Activated CD4-positive, alpha-beta T cell treated with anti-CD3 and anti-CD28 coated beads, Interleukin-2, amount 50 U/mL, for 1 hour (primary cell): ENCODE data around the gene SDHB.
"Not testable (repeated sequence)": the region's sequence is repeated elsewhere in the genome, so short reads cannot be mapped to it uniquely, and the experiment has no call there.

ENCODE experiments used
- DNase-seq: peaks from one replicate; pipeline ENCODE4 v3.0.0-alpha.2; 2020

Gene SDHB

DNA sequence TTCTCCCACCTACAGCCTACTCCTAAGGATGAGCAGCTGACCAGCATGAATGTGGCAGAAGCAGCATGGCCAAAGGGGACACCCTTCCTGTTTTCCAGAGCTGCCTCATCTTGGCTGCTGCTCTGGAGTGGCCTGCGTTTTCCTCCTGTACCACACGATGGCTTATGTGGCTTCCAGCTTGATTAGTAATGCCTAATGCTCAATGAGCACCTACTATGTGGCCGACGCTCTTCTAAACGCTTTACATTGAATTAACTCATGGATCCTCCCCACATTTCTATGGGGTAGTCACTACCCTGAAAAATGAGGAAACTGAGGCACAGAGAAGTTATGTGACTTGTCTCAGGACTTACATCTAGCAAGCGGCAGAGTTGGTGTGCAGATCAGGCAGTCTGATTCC lies 18.0 kb upstream of the SDHB start:
- no peak for DNase-seq

DNA sequence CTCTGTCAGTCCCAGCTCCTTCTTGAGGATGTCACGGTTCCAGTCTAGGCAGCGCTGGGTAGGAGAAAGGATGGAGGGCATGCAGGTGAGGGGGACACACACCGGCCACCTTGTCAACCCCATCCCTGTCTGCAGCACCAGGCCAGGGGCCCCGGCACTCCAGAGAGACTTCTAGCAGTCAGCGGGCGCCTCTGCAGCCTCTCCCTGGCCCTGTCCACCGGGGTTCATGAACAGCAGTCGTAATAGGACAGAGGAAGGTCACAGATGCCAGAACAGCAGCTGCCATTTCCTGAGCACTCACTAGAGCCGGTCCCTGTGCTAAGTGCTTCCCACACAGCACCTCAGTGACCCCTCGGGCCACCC lies 16.3 kb upstream of the SDHB start:
- no peak for DNase-seq

DNA sequence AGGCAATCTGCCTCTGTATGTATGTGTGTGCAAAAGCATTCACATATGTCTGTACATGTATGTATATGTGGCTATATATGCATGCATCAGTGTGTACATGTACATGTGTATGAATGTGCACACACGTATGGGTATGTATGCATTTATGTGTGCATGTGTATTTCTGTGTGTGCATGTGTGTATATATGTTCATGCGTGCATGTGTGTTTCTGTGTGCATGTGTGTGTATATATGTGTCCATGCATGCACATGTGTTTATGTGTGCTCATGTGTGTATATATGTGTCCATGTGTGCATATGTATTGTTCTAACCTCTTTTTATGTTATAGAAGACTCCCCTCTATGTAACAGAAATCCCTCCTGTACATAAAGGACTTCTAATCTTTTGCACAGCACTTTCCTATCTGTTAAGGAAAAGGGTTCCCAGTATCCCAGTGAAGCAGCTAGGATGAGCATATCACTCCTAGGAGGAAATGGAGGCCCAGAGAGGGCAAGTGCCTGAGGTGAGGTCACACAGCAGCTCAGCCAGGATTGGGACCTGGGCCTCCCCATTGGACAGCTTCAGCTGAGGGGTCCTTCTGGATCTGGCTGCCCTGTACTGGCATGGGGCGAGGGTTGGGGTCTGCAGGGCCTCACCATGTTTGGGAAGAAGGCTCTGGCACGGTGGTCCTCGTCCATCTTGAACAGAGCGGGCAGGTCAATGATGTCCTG lies 15.8 kb upstream of the SDHB start:
- DNase-seq = no peak

DNA sequence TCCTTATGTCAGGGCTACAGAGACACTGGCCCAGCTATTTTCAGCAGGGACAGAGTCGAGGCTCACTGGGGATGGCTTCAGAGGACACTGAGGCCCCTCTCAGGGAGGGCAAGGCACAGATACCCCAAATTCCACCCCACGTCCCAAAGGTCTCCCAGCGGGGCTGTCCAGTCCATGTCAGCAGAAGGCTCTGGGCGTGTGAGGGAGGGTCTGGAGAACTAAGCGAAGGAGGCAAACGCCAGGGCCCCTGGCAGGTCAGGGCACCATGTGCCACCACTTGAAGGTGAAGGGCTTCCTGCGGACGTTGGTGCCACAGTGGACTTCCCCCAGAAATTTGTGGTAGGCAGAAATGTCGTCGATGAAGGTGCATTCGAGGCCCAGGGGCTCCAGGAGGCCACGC lies 15.0 kb upstream of the SDHB start:
- DNase-seq = no peak

DNA sequence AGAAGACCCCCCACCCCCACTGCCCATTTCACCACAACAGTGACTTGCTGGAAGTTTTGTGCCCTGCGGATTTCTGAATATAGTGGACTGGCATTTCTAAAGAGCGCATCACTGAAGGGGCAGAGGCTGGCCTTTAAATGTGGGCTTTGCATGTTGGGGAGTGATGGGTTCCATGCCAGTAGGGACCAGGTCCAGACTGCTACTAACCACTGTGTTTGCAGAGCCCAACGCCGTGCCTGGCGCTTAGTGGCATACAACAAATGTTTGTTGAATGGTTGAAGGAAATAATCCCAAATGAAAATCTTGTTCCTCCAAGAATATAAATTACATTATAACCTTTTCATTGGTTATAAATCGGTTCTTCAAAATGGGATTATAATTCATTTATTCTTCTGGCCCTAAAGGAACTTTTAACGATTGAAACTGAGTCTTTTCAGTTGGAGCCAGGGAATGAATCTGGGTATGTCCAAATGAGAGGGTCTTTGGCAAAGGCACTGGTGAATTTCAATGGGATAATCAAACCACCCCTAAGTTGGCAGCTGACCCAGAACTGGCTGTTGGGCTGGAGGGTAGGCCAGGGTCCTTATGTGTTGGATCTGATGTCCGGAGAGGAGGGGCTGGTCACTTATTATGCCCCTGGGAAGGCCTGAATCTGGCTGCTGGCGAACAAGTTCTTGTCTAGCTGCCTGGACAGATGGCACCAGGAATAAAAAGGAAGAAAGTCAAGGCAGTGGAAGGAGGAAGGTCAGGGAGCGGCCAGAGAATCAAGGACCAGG lies 13.8 kb upstream of the SDHB start:
- no peak for DNase-seq

DNA sequence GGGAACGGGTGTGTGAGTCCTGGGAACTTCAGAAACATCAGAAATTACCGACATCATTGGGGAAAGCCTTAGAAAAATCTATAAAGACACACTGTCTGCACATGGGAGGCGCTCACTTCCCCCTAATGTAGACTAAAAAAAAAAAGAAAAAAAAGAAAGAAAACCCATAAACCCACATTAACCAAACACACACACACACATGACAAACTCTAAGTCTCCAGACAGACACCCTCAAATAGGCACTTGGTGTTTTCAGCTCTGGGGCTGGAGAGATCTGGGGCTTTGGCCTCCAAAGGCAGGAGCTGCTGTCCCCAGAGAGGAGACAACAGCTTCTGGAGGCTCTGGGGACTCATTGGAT lies 13.2 kb upstream of the SDHB start:
- DNase-seq = no peak

DNA sequence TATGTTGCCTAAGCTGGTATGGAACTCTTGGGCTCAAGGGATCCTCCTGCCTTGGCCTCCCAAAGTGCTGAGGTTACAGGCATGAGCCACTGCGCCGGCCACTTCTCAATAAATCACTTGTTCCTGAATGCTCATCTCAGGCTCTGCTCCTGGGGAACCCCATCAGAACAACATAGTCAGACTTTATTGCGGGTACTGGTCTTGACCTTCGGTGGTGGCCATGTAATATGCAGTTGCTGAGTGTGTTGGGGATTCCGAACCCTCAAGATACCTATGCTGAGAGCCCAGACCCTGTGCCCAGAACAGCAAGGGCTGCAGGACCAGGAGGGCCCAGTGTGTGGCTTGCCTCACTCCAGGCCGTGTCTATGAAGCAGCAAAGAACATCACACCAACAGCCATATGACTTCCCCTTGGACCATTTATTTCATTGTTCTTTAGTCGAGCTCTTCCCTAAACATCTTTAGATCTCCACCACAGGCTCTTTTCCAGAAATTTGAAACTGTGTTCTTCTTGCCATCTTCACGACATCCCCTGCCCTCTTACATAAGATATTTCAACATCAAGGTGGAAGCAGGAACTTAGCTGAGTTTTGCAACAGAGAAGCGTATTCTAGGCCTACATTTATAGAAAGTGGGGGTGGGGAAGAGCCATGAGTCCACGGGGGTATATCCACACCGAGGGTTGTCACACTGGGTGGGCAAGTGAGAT lies 12.7 kb upstream of the SDHB start:
- no peak for DNase-seq

DNA sequence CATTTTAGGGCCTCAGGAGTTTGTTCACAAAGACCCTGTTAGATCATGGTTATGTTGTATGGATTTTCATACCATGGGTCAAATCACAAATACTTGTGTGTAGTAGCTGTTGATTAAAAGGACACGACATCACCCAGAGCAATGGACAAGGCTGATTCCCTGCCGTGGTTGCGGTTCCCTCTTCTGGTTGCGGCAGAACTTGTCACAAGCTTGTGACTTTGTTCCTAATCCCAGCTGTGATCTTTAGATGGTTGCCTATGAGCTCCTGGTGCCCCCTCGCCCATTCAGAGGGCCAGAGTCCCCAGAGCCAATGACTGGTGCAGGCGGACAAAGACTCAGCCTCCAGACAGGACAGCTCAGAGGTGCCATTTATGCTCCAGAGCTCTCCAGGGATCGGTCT lies 11.8 kb upstream of the SDHB start:
- DNase-seq = no peak

DNA sequence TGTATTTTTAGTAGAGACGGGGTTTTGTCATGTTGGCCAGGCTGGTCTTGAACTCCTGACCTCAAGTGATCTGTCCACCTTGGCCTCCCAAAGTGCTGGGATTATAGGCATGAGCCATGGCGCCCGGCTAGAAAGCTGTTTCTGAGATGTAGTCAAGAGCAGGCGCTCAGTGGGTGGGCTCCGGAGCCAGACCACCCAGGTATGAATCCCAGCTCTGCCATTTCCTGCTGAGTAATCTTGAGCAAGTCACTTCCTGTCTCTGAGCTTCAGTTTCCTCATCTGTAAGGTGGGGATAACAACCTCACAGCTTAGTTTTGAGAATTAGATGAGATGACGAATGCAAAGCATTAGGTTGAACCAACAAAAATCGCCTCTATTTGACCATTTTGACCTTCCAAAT lies 8.9 kb upstream of the SDHB start:
- DNase-seq = not testable (repeated sequence)

DNA sequence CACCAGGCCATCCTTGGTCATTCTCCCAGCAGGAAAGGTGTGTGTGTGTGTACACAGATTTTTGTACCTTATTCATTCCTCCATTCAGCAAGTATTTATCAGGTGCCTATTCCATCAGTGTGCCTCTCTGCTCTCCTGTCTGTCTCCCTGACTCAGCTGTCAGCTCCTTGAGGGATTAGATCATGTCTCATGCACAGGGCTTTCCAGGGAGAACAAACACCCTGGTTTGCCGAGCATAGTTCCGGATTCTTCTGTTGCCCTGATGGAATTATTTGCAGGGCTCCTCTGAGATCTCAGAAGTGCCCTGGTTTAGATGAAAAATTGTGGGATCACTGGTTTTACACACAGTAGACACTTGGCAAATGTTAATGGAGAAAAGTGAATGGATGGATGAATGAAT lies 8.1 kb upstream of the SDHB start:
- DNase-seq = no peak

DNA sequence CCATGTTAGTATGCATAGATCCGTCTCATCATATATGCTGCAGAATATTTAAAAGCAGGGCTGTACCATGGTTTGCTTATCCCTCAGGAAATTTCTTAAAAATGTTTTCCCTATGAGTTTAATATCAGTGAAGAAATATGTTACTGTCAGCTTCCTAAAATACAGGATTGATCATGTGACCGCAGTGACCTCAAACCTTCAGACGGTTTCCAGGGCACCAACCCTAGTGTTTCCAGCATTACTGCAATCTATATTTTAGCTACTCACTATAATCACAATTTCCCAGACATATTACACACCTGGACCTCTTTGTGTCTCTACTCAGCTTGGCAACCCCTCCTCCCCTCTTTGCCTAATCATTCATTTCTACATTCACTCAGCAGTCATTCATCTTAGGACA lies 7.7 kb upstream of the SDHB start:
- DNase-seq = no peak

DNA sequence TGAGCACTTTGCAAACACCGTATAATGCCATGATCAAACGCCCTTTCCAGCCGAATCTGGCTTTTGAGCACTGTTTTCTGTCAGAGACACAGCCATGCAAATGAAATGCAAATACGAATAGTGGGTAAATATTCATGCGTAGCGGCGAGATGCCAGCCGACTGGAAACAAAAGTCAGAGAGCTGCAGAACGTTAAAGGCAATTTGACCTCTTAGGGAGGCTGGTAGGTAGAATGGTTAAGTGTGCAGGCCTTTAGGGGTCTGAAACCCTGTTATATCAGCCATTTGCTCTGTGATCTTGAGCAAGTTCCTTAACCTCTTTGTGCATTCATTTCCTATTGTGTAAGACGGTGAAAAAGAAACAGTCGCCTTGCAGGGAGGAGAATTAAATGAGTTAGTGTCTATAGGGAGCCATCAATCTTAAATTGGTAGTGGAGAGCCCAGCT lies 6.5 kb upstream of the SDHB start:
- no peak for DNase-seq

DNA sequence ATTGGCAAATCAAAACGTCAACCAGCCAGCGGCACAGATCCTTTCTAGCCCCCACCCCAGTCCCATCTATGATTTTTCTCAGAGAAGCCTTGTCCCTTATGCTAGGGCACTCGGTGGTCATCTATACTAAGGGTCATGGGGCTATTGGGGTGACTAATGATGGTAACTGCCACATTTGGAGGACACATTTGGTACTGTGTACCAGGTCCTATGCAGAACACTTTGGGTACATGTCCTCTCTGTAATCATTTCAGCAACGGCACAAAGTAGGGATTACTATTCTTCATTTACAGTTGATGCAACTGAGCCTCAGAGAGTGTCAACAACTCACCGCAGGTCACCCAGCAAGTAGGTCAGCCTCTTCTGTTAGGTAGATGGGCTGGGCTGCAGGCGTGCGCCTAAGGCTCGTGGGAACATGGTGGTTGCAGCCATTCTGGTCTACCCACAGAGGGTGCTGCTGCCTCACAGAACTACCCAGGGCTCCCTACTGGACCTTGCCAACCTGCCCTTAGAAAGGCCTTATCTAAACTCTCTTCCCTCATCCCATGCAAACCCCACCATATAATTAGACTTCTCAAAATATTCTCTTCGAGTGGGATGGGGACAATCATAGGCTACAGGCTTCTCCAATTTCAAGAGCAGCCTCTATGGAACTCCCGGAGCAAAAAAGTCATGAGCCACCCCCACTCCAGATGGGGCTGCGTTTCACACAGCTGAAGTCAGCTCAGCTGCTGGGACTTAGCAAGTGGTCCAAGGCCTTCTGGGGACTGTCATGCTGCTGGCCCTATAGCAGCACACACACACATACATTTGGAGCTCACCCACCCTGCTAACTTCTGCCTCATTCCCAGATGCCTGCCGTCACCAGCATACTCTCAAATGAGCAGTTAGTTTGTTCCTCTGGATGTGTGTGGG lies 5.8 kb upstream of the SDHB start:
- peak; percentile 21 for DNase-seq

DNA sequence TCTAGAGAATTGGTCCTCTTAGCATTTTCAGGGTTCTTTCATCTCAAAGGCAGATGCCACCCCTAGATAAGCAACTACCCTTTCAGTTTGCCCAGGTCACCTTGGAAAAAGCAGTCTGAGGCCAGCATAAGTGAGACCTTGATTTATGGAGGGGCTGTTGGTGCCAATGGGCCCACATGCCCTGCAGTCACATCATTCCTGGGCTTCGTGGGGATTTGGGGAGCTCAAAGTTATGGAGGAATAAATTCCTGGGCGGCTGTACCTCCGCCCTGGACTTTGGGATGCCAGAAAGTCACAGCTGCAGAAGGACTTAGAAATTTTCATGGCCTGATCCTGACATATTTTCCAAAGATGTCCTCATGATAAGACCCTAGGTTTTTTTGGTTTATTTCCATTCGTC lies 2.7 kb upstream of the SDHB start:
- no peak for DNase-seq

DNA sequence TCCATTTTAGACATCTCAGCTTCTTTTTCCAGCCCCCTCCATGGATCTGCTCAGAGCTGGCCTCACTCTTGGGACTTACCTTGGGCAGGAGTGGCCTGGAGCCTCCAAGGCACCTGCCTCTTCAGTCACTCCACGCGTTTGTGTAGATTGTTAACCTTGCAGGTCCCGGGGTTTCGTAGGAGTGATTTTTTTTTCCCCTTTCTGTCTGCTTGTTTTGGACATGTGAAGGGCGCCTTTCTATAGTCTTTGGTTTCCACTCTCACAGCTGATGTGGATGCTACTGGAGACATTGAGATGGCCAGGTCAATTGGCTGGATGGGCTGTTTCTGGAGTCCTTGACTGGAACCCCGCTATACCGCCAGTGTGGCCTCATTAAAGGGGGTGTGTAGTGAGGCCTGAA lies 2.0 kb upstream of the SDHB start:
- no peak for DNase-seq

DNA sequence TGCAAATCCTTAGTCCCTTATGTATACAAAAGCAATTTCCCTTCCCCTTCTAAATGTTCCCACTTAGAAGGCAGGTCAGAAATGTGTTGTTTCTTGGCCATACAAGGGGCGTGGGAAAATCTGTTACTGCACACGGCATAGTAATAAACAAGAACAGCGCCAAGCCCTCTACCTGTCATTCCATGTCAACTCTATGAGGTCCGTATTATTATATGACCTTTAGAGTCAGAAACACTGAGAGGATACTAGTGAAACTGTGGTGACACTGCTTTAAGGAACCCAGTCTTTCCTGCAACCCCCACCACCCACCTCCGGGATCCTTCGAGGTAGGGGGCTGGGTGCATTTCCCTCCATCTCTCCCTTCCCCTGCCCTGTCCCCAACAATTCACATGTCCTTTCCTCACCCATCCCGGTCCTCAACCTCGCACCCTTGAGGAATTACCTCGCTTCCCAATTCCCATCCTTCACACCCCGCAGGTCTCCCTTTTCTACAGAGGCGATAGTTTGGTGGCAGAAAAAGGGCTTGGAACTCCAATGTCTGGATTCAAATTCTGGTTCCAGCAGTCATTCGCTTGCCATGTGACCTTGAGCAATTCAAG lies 647 bp downstream of the SDHB start:
- DNase-seq = no peak

DNA sequence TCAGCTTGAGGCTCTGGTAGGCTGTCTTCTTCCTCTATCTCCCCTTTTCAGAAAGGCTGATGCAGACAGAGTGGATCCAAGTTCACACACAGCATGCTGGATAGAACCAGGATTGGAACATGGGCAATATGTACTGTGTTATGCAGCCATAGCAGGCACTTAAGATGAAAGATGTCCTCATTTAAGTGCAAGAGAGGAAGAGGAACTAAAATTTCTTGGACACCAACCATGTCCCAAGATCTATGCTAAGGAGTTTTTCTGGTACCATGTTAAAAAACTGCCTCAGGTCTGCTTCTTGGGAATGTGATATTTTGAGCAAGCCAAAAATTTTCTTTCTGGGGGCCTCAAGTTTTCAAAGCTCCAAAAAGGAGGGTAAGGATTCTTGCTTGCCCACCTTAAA lies 1.2 kb downstream of the SDHB start:
- DNase-seq = no peak

DNA sequence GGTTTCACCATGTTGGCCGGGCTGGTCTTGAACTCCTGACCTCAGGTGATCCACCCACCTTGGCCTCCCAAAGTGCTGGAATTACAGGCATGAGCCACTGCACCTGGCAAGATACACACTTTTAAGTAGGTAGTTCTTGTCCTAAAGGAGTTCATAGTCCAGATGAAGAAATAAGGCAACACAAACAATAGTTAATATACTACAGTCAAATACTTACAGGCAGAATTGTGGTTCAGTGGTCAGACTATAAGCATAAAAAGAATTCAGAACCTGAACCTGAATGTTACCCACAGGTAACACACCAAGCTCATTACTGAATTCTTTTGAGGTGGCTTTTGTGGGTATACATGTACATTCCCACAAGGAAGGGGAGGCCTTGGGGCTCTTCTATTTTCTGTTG lies 1.8 kb downstream of the SDHB start:
- no peak for DNase-seq

DNA sequence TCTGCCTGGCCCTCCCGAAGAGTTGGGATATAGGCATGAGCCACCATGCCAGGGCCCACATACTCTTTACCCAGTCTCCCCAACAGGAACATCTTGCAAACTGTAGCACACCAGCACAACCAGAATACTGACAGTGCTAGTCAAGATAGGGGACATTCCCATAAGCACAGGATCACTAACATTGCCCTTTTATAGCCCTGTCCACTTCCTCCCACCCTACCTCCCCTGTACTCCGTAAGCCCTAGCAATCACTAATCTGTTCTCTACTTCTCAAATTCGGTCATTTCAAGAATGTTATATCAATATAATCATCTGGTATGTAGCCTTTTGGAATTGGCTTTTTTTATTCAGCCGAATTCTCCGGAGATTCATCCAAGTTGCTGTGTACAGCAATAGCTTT lies 5.9 kb downstream of the SDHB start:
- DNase-seq = no peak

DNA sequence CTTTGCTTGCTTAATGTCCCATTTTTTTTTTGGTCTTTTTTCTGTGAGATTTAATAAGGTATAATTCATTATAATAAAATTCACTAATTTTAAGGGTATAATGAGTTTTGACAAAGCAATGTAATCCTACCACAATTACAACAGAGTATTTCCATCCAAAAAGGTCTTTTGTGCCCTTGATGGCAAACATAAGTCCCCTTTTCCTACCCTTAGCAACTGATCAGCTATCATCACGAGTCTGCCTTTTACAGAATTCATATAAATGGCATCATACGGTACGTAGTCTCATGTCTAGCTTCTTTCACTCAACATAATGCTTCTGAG lies 7.5 kb downstream of the SDHB start:
- no peak for DNase-seq

DNA sequence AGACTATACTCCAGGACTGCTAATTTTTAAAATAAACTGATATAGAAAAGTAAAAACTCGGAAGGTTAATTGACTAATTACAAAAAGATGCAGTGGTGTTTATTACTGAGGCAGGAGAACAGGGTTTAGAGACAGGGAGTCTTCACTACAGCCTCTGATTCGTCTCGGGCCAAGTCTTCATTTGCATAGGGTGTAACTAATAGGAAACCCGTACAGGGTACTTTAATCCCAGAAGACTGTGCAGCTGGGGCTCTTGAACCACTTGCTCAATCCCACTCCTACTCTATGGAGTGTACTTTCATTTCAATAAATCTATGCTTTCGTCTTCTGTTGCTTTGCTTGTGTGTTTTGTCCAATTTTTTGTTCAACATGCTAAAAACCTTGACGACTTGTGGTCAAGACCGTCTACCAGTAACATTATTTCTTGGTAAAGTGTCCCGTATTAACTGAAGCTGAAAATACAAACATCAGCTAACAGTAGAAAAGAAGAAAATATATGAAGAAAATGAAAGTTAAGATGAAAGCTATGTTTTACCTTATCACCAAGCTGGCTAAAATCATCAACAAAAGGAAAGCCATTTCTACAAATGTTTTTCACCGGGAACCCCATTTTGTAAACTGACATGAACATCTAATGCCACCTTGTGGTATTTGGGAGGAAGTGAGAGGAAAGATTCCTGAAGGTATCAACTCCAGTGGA lies 8.0 kb downstream of the SDHB start:
- DNase-seq = no peak

DNA sequence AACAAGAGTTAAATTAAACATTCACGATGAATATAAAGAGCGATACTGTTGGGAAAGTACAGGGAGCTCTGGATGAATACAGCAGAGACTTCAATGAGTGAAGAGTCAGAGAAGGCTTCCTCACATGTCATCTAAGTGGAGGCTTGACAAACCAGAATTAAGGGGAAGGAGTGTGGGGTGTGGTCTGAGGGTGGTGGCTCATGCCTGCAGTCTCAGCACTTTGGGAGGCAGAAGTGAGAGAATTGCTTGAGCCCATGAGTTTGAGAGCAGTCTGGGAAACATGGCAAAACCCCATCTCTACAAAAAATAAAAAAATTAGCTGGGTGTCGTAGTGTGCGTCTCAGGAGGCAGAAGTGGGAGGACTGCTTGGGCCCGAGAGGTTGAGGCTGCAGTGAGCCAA lies 8.7 kb downstream of the SDHB start:
- no peak for DNase-seq
